Endothelial cell of umbilical vein (primary cell): Measurements from ENCODE around the gene PSTPIP1. TPM values are rescaled to one million over a fixed set of nuclear protein-coding genes. Genes with fewer than 3 reads are reported as not detected.

Source experiments
- BruUV-seq: library from RNA; stranded (reverse); fragments of 400-500 nt; replicated peaks from 2 replicates; lab custom pipeline; 2021; lab: Mats Ljungman, UMichigan
- CTCF ChIA-PET: fragments of 300-600, 350-600 bp; sonication (Branson Sonifier 250); formaldehyde crosslinking; loops from one replicate; lab custom pipeline; 2021; ENCODE audit warnings: antibody characterized with exemption, inconsistent platforms; lab: Charles Lee
- POLR2A ChIA-PET: fragments of 300-600, 350-600 bp; sonication (Branson Sonifier 250); formaldehyde crosslinking; loops from one replicate; lab custom pipeline; 2021; ENCODE audit warnings: antibody characterized with exemption, inconsistent platforms; lab: Charles Lee
- DNase-seq: peaks from one replicate; pipeline ENCODE4 v3.0.0-alpha.2; 2011; ENCODE audit warnings: low read depth, low spot score
- FAIRE-seq: peaks from 2 replicates; lab custom pipeline; 2011; peaks lifted over from hg19 to GRCh38; lab: Jason Lieb, UNC
- H2AFZ ChIP-seq: 2 replicates; pipeline ENCODE4 v1.6.0; 2012; ENCODE audit warnings: low read depth, low read length, control low read depth, inconsistent platforms
- H3K27ac ChIP-seq: 2 replicates; pipeline ENCODE4 v1.5.1; 2011; ENCODE audit warnings: low read depth, mild to moderate bottlenecking, control low read depth, low read length, moderate library complexity; ENCODE audit not compliant: insufficient read depth
- H3K27me3 ChIP-seq, 2 experiments: 2 replicates each; pipeline versions ENCODE4 v1.6.0 to v1.6.1; 2011; ENCODE audit warnings: low read length in 2 of 2, mixed read lengths in 1 of 2; ENCODE audit not compliant: control insufficient read depth in 2 of 2, insufficient read depth in 2 of 2
- H3K36me3 ChIP-seq, 2 experiments: 2 replicates in 1 of 2; 3 replicates in 1 of 2; pipeline ENCODE4 v1.5.1; 2011; ENCODE audit warnings: low read length in 2 of 2, mild to moderate bottlenecking in 1 of 2, moderate library complexity in 1 of 2; ENCODE audit not compliant: control insufficient read depth in 2 of 2, insufficient read depth in 2 of 2; ENCODE audit errors: extremely low read depth in 1 of 2
- H3K4me1 ChIP-seq: 3 replicates; pipeline ENCODE4 v1.5.1; 2011; ENCODE audit warnings: mild to moderate bottlenecking, low read length; ENCODE audit not compliant: control insufficient read depth, insufficient read depth; ENCODE audit errors: extremely low read depth
- H3K4me2 ChIP-seq: 2 replicates; pipeline ENCODE4 v1.6.1; 2011; ENCODE audit warnings: low read length, control low read depth, mixed read lengths; ENCODE audit not compliant: insufficient read depth
- H3K4me3 ChIP-seq, 3 experiments: fragments of 200-600 bp in 1 of 3; sonication (generic), shearing (Covaris generic) in 1 of 3; replicated peaks in 1 of 3; 2 replicates each; pipeline ENCODE4 v1.5.1; 2011 to 2016; ENCODE audit warnings: control low read depth in 3 of 3, low read length in 3 of 3, mild to moderate bottlenecking in 2 of 3, inconsistent platforms in 1 of 3, low read depth in 1 of 3, moderate library complexity in 1 of 3; ENCODE audit not compliant: insufficient read depth in 1 of 3
- H3K79me2 ChIP-seq: 2 replicates; pipeline ENCODE4 v1.6.0; 2012; ENCODE audit warnings: low read length, inconsistent platforms; ENCODE audit not compliant: control insufficient read depth, insufficient read depth
- H3K9ac ChIP-seq: replicated peaks from 2 replicates; pipeline ENCODE3; 2011; ENCODE audit warnings: low read length, control low read depth; ENCODE audit not compliant: insufficient read depth; ENCODE audit errors: extremely low read depth
- H3K9me1 ChIP-seq: replicated peaks from 3 replicates; pipeline ENCODE4 v1.6.0; 2011; ENCODE audit warnings: mild to moderate bottlenecking, low read length; ENCODE audit not compliant: control insufficient read depth, insufficient read depth; ENCODE audit errors: extremely low read depth
- H3K9me3 ChIP-seq: replicated peaks from 2 replicates; pipeline ENCODE4 v1.5.1; 2012; ENCODE audit warnings: low read length, inconsistent platforms; ENCODE audit not compliant: control insufficient read depth, insufficient read depth
- H4K20me1 ChIP-seq: replicated peaks from 2 replicates; pipeline ENCODE3; 2011; ENCODE audit warnings: mild to moderate bottlenecking, low read length; ENCODE audit not compliant: control insufficient read depth, insufficient read depth; ENCODE audit errors: extremely low read depth
- EZH2 ChIP-seq: IDR thresholded peaks from 2 replicates; pipeline ENCODE4 v1.6.1; 2012; ENCODE audit warnings: borderline replicate concordance, low read depth, mild to moderate bottlenecking, moderate library complexity, low read length, inconsistent platforms; ENCODE audit not compliant: severe bottlenecking
- JUN ChIP-seq: IDR thresholded peaks from 2 replicates; pipeline ENCODE4 v1.6.1; 2011; ENCODE audit warnings: borderline replicate concordance, low read depth; ENCODE audit not compliant: insufficient read length, insufficient read depth
- MYC ChIP-seq: IDR thresholded peaks from one replicate; pipeline ENCODE4 v1.6.1; 2011; ENCODE audit warnings: mild to moderate bottlenecking, low read depth, low read length
- POLR2A ChIP-seq: IDR thresholded peaks from 2 replicates; pipeline ENCODE4 v1.6.1; 2012; ENCODE audit warnings: low read depth, mild to moderate bottlenecking, control low read depth, low read length
- dilution Hi-C: fragments of 300-500 bp; cut with MboI; formaldehyde crosslinking; loops from one replicate; pipeline ENCODE4 v1.15.0; 2019; ENCODE audit warnings: low sequenced_read_pairs; ENCODE audit not compliant: extremely low pct_ligation_motif_present
- intact Hi-C: fragments of 100-400 bp; cut with micrococcal nuclease; formaldehyde crosslinking; loops from one replicate; pipeline ENCODE4 v1.10.0; 2022
- polyA plus RNA-seq, 4 experiments: library from polyadenylated mRNA; depleted of rRNA in 3 of 4; stranded (reverse) in 3 of 4; unstranded in 1 of 4; fragments of >200 nt; gene quantifications; 2 replicates each; pipeline versions ENCODE4 v1.2.1 to v1.2.3, GENCODE V29; 2011 to 2012; ENCODE audit warnings: missing spikeins in 1 of 4
- total RNA-seq: library from RNA; stranded (reverse); gene quantifications from 2 replicates; pipeline ENCODE4 v1.2.3, GENCODE V29; 2021
- TF ChIP-seq, protein P1 (sequence below), 2 donors: IDR thresholded peaks; 1 replicate in 1 of 2; 2 replicates in 1 of 2; pipeline ENCODE4 v1.5.1; 2011; ENCODE audit warnings: low read length in 2 of 2, mild to moderate bottlenecking in 2 of 2, moderate library complexity in 2 of 2, control low read depth in 1 of 2, inconsistent platforms in 1 of 2, low read depth in 1 of 2; ENCODE audit not compliant: insufficient read depth in 1 of 2; ENCODE audit errors: extremely low read depth in 1 of 2
- TF ChIP-seq, protein P2 (sequence below): IDR thresholded peaks from 2 replicates; pipeline ENCODE4 v1.6.1; 2011; ENCODE audit not compliant: insufficient read depth, insufficient read length

PSTPIP1 gene
- total and polyA plus RNA-seq, 2 donors (not counting 3 experiments of a cell fraction or from before 2014, with no cell fraction given), result not detected

DNA sequence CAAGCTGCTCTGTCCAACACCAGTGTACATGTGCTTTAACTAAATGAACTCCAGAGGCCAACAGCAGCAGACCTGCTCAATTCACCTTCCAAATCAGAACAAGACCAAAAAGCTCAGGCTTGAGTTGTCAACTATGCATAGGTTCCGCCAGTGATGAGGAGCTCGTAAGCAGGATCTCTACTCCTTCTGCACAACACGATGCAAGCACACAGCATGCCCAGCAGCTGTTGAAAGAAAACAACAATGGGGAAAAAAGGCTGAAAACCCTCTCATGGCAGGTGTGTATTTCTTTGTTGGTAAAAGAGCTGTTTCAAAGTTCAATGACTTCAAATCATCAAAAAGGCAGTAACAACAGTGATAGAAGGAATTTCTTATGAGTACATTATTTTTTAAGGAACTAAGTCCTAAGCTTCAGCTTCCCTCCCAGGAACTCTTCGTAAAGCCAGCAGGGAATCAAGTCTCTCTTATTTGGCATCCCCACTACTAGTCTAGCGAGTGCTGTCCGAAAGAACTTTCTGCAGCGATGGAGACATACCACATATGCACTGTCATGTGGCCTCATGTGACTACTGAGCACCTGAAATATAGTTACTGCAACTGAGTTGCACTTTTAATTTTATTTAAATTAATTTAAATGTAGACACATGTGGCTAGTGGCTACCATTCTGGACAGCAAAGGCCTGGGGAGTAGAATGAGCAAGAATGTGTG lies 51.9 kb downstream of the PSTPIP1 start:
- ChIA-PET CTCF (interaction anchor here (1.3 to 3.3 kb wide), 5 partner anchors 10 to 496 kb away, joined by 3 to 12 read pairs (median 6); no protein-coding TSS in a partner anchor), POLR2A (no interaction called here)
- H3K9me3 ChIP-seq, result no peaks in the 10 kb centered on the region
- intact Hi-C loops (no loop called here), dilution Hi-C loops (no loop called here)
- no peaks in the 10 kb centered on the region for H3K4me1 ChIP-seq
- H3K4me3 ChIP-seq, result no peak overlapping the region
- BruUV-seq, result no TSS peak
- H4K20me1 ChIP-seq, result no peaks in the 10 kb centered on the region
- H3K27ac ChIP-seq, result no peak overlapping the region
- no peak for FAIRE-seq
- TF ChIP-seq, protein P1, sequence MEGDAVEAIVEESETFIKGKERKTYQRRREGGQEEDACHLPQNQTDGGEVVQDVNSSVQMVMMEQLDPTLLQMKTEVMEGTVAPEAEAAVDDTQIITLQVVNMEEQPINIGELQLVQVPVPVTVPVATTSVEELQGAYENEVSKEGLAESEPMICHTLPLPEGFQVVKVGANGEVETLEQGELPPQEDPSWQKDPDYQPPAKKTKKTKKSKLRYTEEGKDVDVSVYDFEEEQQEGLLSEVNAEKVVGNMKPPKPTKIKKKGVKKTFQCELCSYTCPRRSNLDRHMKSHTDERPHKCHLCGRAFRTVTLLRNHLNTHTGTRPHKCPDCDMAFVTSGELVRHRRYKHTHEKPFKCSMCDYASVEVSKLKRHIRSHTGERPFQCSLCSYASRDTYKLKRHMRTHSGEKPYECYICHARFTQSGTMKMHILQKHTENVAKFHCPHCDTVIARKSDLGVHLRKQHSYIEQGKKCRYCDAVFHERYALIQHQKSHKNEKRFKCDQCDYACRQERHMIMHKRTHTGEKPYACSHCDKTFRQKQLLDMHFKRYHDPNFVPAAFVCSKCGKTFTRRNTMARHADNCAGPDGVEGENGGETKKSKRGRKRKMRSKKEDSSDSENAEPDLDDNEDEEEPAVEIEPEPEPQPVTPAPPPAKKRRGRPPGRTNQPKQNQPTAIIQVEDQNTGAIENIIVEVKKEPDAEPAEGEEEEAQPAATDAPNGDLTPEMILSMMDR (IDR thresholded peaks at IDR 0.05; ENCODE audit: extremely low read depth in 1 of 2, insufficient read depth in 1 of 2, low read depth in 1 of 2, low read length in 2 of 2), result no peak
- no peak for TF ChIP-seq MYC
- TF ChIP-seq, protein P2, sequence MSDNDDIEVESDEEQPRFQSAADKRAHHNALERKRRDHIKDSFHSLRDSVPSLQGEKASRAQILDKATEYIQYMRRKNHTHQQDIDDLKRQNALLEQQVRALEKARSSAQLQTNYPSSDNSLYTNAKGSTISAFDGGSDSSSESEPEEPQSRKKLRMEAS, result no peak
- no peak for TF ChIP-seq EZH2
- no peak for TF ChIP-seq JUN
- no peak for TF ChIP-seq POLR2A
- peaks cover 10 to 20% of the 10 kb centered on the region in 2 experiments for H3K36me3 ChIP-seq
- H3K4me2 ChIP-seq, result no peak overlapping the region
- DNase-seq, result no peak
- H3K79me2 ChIP-seq, result no peaks in the 10 kb centered on the region
- H3K9ac ChIP-seq, result no peak overlapping the region
- H3K9me1 ChIP-seq, result no peaks in the 10 kb centered on the region
- no peak overlapping the region for H2AFZ ChIP-seq
- no peaks in the 10 kb centered on the region for H3K27me3 ChIP-seq
